CD14-positive monocyte (primary cell): ENCODE results near the gene GAPDHS. TPM values are rescaled to one million over a fixed set of nuclear protein-coding genes. Genes with fewer than 3 reads are reported as not detected.

Source experiments
- DNase-seq, 3 donors: peaks; one replicate each; pipeline ENCODE4 v3.0.0-alpha.2; 2011 to 2022
- H2AFZ ChIP-seq: 2 replicates; pipeline ENCODE4 v1.6.0; 2012; ENCODE audit warnings: mild to moderate bottlenecking, low read depth, low read length, inconsistent platforms; ENCODE audit not compliant: insufficient read depth, poor library complexity, severe bottlenecking
- H3K27ac ChIP-seq, 2 donors: 1 replicate in 1 of 2; 2 replicates in 1 of 2; pipeline ENCODE4 v1.5.1; 2012 to 2013; ENCODE audit warnings: low read length in 2 of 2, control low read depth in 1 of 2, inconsistent platforms in 1 of 2, low read depth in 1 of 2, mild to moderate bottlenecking in 1 of 2
- H3K27me3 ChIP-seq, 2 donors: one replicate each; pipeline versions ENCODE4 v1.6.0 to v1.6.1; 2011 to 2013; ENCODE audit warnings: low read length in 2 of 2; ENCODE audit not compliant: control insufficient read depth in 2 of 2, insufficient read depth in 2 of 2
- H3K36me3 ChIP-seq, 2 donors: replicated peaks in 1 of 2; 1 replicate in 1 of 2; 2 replicates in 1 of 2; pipeline versions ENCODE4 v1.5.1 to v1.6.1; 2012 to 2013; ENCODE audit warnings: low read length in 2 of 2, control low read depth in 1 of 2, inconsistent platforms in 1 of 2, mild to moderate bottlenecking in 1 of 2; ENCODE audit not compliant: insufficient read depth in 2 of 2, control insufficient read depth in 1 of 2
- H3K4me1 ChIP-seq, 2 donors: 1 replicate in 1 of 2; 2 replicates in 1 of 2; pipeline versions ENCODE4 v1.5.1 to v1.6.1; 2012 to 2013; ENCODE audit warnings: low read length in 2 of 2, control low read depth in 1 of 2, inconsistent platforms in 1 of 2, mild to moderate bottlenecking in 1 of 2, moderate library complexity in 1 of 2; ENCODE audit not compliant: insufficient read depth in 2 of 2, control insufficient read depth in 1 of 2
- H3K4me2 ChIP-seq: replicated peaks from 2 replicates; pipeline ENCODE3; 2012; ENCODE audit warnings: low read length, moderate library complexity, mild to moderate bottlenecking; ENCODE audit not compliant: poor library complexity, severe bottlenecking; ENCODE audit errors: extremely low read depth
- H3K4me3 ChIP-seq, 3 experiments: fragments of 200-600 bp in 1 of 3; sonication (generic) in 1 of 3; replicated peaks in 1 of 3; 1 replicate in 2 of 3; 2 replicates in 1 of 3; pipeline ENCODE4 v1.5.1; 2011 to 2013; ENCODE audit warnings: low read length in 3 of 3, mild to moderate bottlenecking in 3 of 3, control low read depth in 2 of 3, low read depth in 2 of 3, inconsistent platforms in 1 of 3, moderate library complexity in 1 of 3
- H3K79me2 ChIP-seq: 2 replicates; pipeline ENCODE4 v1.6.0; 2012; ENCODE audit warnings: mild to moderate bottlenecking, control low read depth, inconsistent platforms, low read length, moderate library complexity; ENCODE audit not compliant: insufficient read depth
- H3K9ac ChIP-seq: 2 replicates; pipeline ENCODE4 v1.6.0; 2017; ENCODE audit warnings: low read length, mild to moderate bottlenecking; ENCODE audit not compliant: insufficient read depth, poor library complexity, severe bottlenecking
- H3K9me3 ChIP-seq, 2 donors: replicated peaks in 1 of 2; 1 replicate in 1 of 2; 2 replicates in 1 of 2; pipeline versions ENCODE4 v1.5.1 to v1.6.1; 2012 to 2013; ENCODE audit warnings: low read length in 2 of 2, control low read depth in 1 of 2; ENCODE audit not compliant: control insufficient read depth in 1 of 2, insufficient read depth in 1 of 2
- H4K20me1 ChIP-seq: 2 replicates; pipeline ENCODE4 v1.6.0; 2012; ENCODE audit warnings: mild to moderate bottlenecking, low read length, control low read depth, moderate library complexity; ENCODE audit not compliant: insufficient read depth
- H3K27ac Mint-ChIP-seq, 7 donors: one replicate each; pipeline ENCODE4 v1.8.0; 2020; ENCODE audit warnings: mild to moderate bottlenecking in 7 of 7, mixed read lengths in 7 of 7, moderate library complexity in 6 of 7, inconsistent platforms in 2 of 7
- H3K27me3 Mint-ChIP-seq, 3 donors: one replicate each; pipeline ENCODE4 v1.8.0; 2021 to 2022; ENCODE audit warnings: low read depth in 3 of 3, mild to moderate bottlenecking in 3 of 3, mixed read lengths in 3 of 3, moderate library complexity in 3 of 3, inconsistent platforms in 1 of 3
- H3K36me3 Mint-ChIP-seq, 2 donors: one replicate each; pipeline ENCODE4 v1.8.0; 2020; ENCODE audit warnings: mixed read lengths in 2 of 2, inconsistent platforms in 1 of 2, mild to moderate bottlenecking in 1 of 2
- H3K4me1 Mint-ChIP-seq: one replicate; pipeline ENCODE4 v1.8.0; 2020; ENCODE audit warnings: mild to moderate bottlenecking, mixed read lengths
- H3K4me3 Mint-ChIP-seq, 2 donors: one replicate each; pipeline ENCODE4 v1.8.0; 2020; ENCODE audit warnings: mild to moderate bottlenecking in 2 of 2, mixed read lengths in 2 of 2, moderate library complexity in 1 of 2
- H3K9me3 Mint-ChIP-seq, 7 donors: one replicate each; pipeline ENCODE4 v1.8.0; 2020 to 2022; ENCODE audit warnings: mixed read lengths in 7 of 7, mild to moderate bottlenecking in 6 of 7, moderate library complexity in 6 of 7, inconsistent platforms in 2 of 7
- WGBS: methylation state at CpG from one replicate; pipeline ENCODE4 v1.1.5; 2013; ENCODE audit warnings: missing lambda C conversion rate; ENCODE audit not compliant: insufficient coverage; 5-methylcytosine and 5-hydroxymethylcytosine counted together
- intact Hi-C, 2 donors: fragments of 100-400 bp; cut with micrococcal nuclease; formaldehyde crosslinking; loops; one replicate each; pipeline versions ENCODE4 v1.15.0 to v1.15.1; 2023
- polyA plus RNA-seq, 3 donors: library from polyadenylated mRNA; depleted of rRNA in 1 of 3; unstranded in 2 of 3; stranded (reverse) in 1 of 3; fragments of 300-500 nt in 2 of 3; fragments of >200 nt in 1 of 3; fragmentation: Illumina TruSeq in 2 of 3; gene quantifications; 1 replicate in 2 of 3; 2 replicates in 1 of 3; pipeline ENCODE4 v1.2.3, GENCODE V29; 2012 to 2021
- TF ChIP-seq, protein P1 (sequence below): fragments of 200-600 bp; IDR thresholded peaks from one replicate; pipeline ENCODE4 v1.8.0; 2022; ENCODE audit warnings: antibody characterized with exemption, mild to moderate bottlenecking

Gene GAPDHS
- polyA plus RNA-seq, 3 donors, result not detected

DNA sequence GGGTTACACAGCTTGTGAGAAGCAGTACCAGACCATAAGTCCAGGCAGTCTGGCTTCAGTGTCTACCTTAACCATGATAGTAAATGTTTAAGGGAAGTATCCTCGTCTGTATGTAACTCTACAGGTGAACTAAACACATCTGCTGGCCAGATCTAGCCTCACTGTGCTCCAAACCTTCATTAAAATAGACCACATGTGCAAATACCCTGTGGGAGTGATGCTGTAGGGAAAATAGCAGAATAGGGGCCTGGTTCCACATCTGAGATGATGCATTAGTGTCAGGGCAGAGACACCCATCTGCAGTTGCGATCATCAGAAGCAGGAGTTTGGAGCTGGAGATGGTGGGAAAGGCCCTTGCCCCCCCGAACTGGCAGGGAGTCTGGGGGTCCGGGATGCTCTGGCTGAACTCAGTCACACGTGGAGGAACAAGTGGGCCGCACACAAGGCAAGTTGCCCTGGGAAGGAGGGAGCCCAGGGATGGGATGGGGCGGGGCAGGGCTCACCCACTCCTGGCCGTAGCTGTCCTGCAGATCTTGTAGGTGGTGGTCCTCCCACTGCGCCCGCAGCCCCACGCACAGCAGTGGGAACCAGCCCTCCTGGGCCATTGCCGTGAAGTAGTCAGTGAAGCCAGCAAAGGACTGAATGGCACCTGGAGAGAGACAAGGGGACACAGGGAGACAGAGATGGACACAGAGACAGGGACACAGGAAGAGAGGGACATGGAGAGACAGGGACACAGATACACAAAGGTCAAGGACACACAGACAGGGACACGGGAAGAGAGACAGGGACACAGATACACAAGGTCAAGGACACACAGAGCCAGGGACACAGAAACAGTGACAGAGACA lies 19.5 kb downstream of the GAPDHS start:
- Histone ChIP-seq H3K9me3 (no peaks in the 10 kb centered on the region), H3K9ac (no peak overlapping the region), H3K4me1 (peaks cover 3 to 5% of the 10 kb centered on the region in 2 donors), H3K4me3 (no peak overlapping the region), H3K36me3 (peaks cover 2% of the 10 kb centered on the region in 2 donors), H3K79me2 (no peaks in the 10 kb centered on the region), H3K27ac (no peak overlapping the region), H4K20me1 (peaks cover 4% of the 10 kb centered on the region), H3K4me2 (no peak overlapping the region), H2AFZ (no peak overlapping the region), H3K27me3 (peaks cover 0 to 8% of the 10 kb centered on the region in 2 donors)
- TF ChIP-seq, protein P1, sequence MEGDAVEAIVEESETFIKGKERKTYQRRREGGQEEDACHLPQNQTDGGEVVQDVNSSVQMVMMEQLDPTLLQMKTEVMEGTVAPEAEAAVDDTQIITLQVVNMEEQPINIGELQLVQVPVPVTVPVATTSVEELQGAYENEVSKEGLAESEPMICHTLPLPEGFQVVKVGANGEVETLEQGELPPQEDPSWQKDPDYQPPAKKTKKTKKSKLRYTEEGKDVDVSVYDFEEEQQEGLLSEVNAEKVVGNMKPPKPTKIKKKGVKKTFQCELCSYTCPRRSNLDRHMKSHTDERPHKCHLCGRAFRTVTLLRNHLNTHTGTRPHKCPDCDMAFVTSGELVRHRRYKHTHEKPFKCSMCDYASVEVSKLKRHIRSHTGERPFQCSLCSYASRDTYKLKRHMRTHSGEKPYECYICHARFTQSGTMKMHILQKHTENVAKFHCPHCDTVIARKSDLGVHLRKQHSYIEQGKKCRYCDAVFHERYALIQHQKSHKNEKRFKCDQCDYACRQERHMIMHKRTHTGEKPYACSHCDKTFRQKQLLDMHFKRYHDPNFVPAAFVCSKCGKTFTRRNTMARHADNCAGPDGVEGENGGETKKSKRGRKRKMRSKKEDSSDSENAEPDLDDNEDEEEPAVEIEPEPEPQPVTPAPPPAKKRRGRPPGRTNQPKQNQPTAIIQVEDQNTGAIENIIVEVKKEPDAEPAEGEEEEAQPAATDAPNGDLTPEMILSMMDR, result no peak
- peaks cover 13 to 17% (median 15%) of the 10 kb centered on the region in 3 donors for H3K27me3 Mint-ChIP-seq
- peaks cover 10% of the 10 kb centered on the region for H3K4me1 Mint-ChIP-seq
- H3K4me3 Mint-ChIP-seq, result no peak overlapping the region
- peak overlapping the region in 2 of 7 donors; percentile 21 to 29 for H3K27ac Mint-ChIP-seq
- 87% methylated on average over 12 of the region's 13 CpGs for WGBS
- intact Hi-C loops, result no loop called here
- H3K9me3 Mint-ChIP-seq, result peaks cover 0 to 4% (median 2%) of the 10 kb centered on the region in 7 donors
- no peak for DNase-seq
- H3K36me3 Mint-ChIP-seq, result peaks cover 10 to 15% of the 10 kb centered on the region in 2 donors

DNA sequence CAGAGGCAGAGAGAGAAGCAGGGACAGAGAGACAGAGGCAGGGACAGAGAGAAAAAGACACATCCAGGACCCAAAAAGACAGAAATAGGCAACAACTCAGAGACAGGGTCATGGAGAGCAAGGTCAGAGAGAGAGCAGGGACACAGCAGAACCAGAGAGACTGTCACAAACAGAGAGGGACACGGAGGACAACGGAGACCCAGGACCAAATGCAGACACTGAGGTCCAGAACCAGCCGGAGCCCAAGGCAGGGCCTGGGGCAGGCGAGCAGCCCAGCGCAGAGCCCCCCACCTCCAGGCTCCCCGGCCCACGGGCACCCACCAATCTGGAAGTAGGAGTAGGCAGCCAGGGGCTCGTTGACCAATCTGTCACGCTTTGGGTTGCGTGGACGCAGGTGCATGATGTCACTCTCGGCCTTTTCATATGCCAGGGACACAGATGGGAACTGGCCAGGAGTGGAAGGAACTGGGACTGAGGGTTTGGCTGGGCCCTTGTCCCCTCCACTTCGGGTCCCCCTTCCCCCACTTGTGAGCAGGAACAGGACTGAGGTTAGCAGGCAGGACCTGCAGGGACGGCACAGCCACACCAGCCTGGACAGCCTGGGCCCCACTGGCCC lies 20.2 kb downstream of the GAPDHS start:
- WGBS, result 78% methylated on average over 11 of the region's 14 CpGs
- Histone ChIP-seq H3K4me1 (peaks cover 10 to 12% of the 10 kb centered on the region in 2 donors), H3K79me2 (no peaks in the 10 kb centered on the region), H3K4me3 (no peak overlapping the region), H2AFZ (no peak overlapping the region), H3K27ac (no peak overlapping the region), H3K9ac (no peak overlapping the region), H4K20me1 (peaks cover 4% of the 10 kb centered on the region), H3K36me3 (no peaks in the 10 kb centered on the region), H3K9me3 (no peaks in the 10 kb centered on the region), H3K27me3 (peaks cover 0 to 11% of the 10 kb centered on the region in 2 donors), H3K4me2 (no peak overlapping the region)
- peaks cover 8 to 12% of the 10 kb centered on the region in 2 donors for H3K36me3 Mint-ChIP-seq
- peaks cover 18 to 24% (median 18%) of the 10 kb centered on the region in 3 donors for H3K27me3 Mint-ChIP-seq
- peaks cover 13% of the 10 kb centered on the region for H3K4me1 Mint-ChIP-seq
- TF ChIP-seq, protein P1, result no peak
- intact Hi-C loops, result no loop called here
- peaks cover 0 to 5% (median 2%) of the 10 kb centered on the region in 7 donors for H3K9me3 Mint-ChIP-seq
- no peak overlapping the region for H3K4me3 Mint-ChIP-seq
- DNase-seq, result no peak
- H3K27ac Mint-ChIP-seq, result no peak overlapping the region
